GM19023 (cell line): ENCODE measurements around the gene TTC21A.

ENCODE experiments used
- ATAC-seq: cut with Tn5 transposase; IDR thresholded peaks from one replicate; pipeline ENCODE4 v1.9.1; 2021; ENCODE audit warnings: mild to moderate bottlenecking, moderate library complexity; ENCODE audit not compliant: unreplicated experiment

Gene TTC21A

GRCh38 chr3:39114456-39114855 is 7.0 kb downstream of the TTC21A start:
- no peak for ATAC-seq

- no peak for ATAC-seq
Observed at GRCh38 chr3:39115870-39116269, 8.4 kb downstream of the TTC21A start.

- ATAC-seq, result no peak
Observed at GRCh38 chr3:39118079-39118478, 10.6 kb downstream of the TTC21A start.

- ATAC-seq, result no peak
Observed at GRCh38 chr3:39118931-39119660, 11.6 kb downstream of the TTC21A start.

DNA sequence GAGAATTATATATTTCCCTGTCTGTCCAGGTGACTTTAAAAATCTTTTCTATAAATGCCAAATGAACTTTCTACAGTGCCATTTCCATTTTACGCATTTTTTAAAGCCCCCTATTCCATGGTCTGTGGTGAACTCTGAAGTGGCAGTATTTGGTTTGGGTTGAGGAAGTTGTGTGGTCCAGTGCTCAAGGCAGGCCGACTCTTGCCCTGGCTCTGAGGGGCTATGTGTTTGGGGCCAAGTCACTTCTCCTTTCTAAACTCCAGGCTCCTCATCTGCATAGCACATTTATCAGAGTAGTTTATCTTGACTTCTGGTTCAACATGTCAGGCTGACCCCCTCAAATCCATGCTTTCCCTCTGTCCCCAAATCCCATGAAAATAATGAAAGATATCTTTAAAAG is 14.1 kb downstream of the TTC21A start:
- ATAC-seq, result no peak

DNA sequence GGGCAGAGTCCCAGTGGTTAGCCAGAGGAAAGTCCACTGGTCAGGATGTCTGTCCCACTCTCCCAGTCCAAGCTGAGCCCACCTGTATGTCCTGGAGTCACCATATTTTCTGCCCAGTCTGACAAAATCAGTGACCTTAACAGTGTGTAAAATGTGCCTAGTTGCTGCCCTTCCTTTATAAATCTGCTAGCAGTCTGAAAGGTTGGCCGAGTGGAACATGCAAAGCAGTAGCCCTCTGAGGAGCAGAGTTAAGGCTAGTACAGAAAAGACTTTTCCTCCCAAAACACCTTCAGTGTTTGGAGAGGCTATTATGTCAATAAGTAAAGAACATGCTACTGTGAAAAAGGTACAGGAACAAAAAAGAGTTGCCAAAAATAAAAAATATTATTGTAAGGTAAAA is 15.3 kb downstream of the TTC21A start:
- peak; percentile 72 for ATAC-seq

GRCh38 chr3:39124876-39125840 is 17.7 kb downstream of the TTC21A start:
- ATAC-seq, result no peak

DNA sequence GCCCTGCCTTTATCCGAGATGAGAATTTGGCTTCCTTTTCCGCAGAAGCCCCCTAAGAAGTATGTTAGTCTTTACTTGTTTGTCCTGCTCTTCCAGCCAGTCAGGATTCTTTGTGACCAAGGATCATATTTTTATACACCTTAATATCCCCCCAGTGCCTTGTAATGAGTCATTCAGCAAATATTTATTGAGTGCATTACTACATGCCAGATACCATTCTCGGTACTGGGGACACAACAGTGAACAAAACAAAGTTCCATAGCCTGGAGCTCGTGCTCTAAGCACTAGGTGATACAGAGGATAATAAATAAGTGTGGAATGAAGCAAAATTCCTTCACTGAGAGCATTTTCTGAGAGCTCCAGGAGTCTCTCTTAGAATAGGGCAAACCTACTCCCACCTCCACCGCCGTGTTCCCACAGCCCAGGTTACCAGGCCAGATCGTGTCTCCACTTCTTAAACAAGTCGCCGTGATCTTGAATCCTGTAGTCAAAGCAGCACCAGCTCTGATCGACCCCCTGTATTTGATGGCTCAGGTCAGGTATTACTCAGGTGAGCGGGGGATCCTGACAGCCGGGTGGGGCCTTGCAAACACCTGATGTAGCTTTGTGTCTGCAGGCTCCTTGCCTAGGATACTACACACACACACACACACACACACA is 18.5 kb downstream of the TTC21A start:
- no peak for ATAC-seq

DNA sequence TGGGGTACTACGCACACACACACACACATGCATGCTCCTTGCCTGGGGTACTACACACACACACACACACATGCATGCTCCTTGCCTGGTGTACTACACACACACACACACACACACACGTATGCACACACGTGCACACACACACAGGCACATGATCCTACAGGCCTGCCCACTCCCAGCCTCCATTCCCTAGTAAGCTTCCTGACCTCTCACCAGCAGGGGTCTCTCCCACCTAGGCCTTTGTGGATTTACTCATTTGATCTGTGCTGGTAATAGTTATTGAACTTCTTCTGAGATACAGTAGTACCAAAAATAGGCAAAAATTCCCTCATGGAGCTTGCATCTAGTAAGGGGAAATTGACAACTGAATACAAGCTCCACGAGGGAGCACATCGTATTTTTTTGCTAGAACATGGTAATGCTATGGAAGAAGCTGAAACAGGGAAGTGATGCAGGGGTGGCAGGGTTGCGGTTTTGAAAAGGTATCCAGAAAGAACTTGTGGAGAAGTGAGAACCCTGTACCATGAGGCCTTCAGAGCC is 19.1 kb downstream of the TTC21A start:
- ATAC-seq, result no peak

DNA sequence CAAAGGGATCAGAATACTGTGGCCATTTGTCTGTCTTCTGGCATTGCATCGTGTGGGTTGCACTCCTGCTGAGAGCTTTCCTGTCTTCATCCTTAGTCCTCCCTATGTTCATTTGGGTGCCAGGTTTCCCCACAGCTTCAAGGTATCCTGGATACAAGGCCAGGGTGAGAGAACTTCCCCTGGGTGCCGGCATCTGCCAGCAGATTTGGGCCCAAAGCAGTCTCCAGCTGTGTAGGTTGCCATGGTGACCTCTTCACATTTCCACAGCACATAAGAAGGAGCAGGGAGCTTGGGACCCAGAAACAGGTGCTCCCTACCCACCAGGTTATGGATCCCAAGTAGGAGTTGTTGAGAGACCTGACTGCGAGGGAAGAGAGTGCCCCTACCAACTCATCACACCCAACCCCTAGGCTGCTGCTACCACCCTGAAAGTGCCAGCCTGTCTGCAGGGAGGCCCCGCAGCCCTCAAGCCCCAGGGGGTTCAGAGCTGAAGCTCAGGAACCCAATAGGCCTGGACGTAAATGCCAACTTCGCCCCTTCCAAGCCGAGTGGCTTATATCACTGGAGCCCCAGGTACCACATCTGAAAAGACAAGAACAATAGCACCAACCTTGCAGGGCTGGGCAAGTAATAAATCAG is 19.9 kb downstream of the TTC21A start:
- no peak for ATAC-seq

DNA sequence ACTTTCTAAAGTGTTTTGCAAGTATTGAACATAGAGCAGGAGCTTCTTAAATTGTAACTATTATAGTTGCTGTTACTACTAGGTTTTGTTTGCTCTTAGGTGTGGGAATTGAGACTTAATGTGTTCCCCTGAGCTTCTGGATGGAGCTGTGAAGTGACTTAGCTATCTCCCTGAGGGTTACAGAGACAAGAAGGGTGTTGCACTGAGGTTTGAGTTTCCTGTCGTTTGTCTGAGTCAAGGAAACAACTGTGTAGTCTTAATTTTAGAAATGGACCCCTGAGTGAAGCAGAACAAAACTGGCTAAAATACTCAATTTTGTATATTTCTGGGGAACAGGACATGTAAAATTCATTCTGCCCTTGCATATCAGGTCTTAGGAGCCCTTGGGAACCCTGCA is 20.4 kb downstream of the TTC21A start:
- ATAC-seq, result no peak

DNA sequence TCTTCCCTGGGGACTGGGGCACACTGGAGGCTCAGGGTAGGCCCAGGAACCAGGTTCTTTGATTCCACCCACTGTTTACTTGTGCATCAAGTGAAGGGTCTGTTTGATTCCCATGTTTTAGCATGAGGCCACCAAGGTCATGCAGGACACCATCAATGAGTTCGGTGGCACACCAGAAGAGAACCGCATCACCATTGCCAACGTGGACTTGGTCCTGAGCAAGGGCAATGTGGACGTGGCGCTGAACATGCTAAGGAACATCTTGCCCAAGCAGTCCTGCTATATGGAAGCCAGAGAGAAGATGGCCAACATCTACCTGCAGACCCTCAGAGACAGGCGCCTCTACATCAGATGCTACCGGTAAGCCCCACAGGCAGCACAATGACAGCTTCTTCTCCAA is 21.5 kb downstream of the TTC21A start:
- ATAC-seq, result no peak

- ATAC-seq, result no peak
Observed at GRCh38 chr3:39130026-39130425, 22.5 kb downstream of the TTC21A start.

DNA sequence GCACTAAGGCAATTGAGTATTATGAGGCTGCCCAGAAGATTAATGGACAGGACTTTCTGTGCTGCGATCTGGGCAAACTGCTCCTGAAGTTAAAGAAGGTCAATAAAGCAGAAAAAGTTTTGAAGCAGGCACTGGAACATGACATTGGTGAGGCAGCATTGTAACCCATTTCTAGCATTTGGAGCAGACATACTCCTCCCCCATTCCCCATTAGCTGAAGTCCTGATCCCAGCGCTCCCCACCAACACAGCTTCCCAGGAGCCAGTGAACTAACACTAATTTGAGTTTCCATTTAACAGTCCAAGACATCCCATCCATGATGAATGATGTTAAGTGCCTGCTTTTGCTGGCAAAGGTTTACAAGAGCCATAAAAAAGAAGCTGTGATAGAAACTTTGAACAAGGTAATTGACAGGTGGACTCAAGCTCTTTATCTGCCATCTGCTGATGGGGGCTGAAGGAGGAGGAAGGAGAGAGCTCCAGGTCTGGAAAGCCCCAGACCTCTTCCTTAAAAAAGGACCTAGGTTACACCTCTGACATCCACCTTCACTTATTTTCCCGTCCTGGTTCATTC is 23.3 kb downstream of the TTC21A start:
- ATAC-seq, result no peak

DNA sequence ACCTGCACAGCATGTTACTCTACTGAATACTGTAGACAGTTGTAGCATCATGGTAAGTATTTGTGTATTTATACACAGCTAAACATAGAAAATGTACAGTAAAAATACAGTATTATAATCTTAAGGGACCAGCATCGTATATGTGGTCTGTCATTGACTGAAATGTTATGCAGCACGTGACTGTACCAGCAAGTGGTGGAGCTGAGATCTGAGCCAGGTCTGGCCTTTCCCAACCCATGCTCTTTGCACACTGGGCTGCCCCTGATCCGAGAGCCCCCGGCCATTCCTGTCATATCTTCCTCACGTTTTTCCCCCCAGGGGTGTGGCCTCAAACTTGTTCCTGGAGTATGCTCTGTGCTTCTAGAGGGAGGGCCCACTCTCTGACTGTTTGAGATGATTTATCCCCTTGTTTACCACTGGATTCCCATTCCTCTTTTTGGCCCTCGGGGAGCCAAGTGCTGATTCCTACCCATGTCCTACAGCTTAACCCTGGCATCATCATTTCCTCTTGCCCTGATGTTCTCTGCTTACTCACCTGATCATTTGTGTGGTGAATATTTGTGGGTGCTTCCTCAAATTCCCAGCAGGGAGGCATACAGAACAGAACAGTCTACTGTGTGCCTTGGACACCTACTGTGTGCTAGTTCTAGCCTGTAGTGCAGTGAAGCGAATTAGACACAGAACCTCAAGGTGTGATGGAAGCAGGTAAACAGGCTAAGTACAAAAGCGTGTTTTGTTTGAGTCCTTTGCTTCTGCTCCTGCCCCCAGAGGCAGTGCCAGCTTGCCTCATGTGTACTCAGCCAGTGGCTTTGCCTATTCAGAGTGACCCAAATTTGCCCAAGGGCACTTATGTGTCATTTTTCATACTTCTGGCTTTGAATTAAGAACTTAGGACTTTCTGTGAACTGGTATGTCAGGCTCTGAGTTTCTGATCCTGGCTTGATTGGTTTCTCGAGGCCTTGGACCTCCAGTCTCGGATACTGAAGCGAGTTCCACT is 24.9 kb downstream of the TTC21A start:
- no peak for ATAC-seq

- ATAC-seq, result no peak
Observed at GRCh38 chr3:39133093-39133490, 25.6 kb downstream of the TTC21A start.

DNA sequence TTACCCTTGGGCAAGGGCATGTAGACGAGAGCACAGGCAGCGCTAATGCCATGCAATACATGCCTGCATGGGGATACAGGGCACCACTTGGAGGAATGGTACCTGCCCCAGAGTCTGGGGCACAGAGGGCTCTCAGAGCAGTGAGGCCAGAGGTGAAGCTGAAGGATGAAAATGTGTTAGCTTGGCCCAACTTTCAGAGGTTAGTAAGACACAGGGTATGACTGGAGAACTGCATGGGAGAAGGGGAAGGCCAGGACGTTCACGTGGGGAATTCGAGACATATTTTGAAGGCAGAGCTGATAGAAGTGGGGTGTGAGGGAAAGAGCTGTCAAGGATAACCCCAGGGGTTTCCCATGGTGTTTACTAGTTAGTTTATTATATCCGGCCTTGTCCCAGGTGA is 26.3 kb downstream of the TTC21A start:
- no peak for ATAC-seq

GRCh38 chr3:39134305-39134704 is 26.8 kb downstream of the TTC21A start:
- no peak for ATAC-seq

GRCh38 chr3:39135170-39135805 is 27.8 kb downstream of the TTC21A start:
- no peak for ATAC-seq
